Ovary (tissue), 9 donors: Measurements from ENCODE around the gene KLK1. TPM values are rescaled to one million over a fixed set of nuclear protein-coding genes. Genes with fewer than 3 reads are reported as not detected.

ENCODE experiments used
- DNase-seq, 5 donors: peaks; one replicate each; pipeline ENCODE4 v3.0.0-alpha.2; 2019 to 2020
- H3K27ac ChIP-seq, 2 donors: fragments of 200-600 bp; one replicate each; pipeline versions ENCODE4 v1.5.1 to v1.8.0; 2019 to 2022
- H3K27me3 ChIP-seq: fragments of 200-600 bp; one replicate; pipeline ENCODE4 v1.8.0; 2022
- H3K36me3 ChIP-seq: fragments of 200-600 bp; sonication (generic); one replicate; pipeline ENCODE4 v1.5.1; 2019
- H3K4me1 ChIP-seq: one replicate; pipeline ENCODE4 v1.8.1; 2013; ENCODE audit warnings: mild to moderate bottlenecking, moderate library complexity; ENCODE audit not compliant: insufficient read depth
- H3K4me3 ChIP-seq: fragments of 200-600 bp; sonication (generic); one replicate; pipeline ENCODE4 v1.5.1; 2017
- H3K9me3 ChIP-seq, 2 donors: fragments of 200-600 bp in 1 of 2; sonication (generic) in 1 of 2; one replicate each; pipeline versions ENCODE4 v1.5.1 to v1.8.1; 2013 to 2019; ENCODE audit warnings: mild to moderate bottlenecking in 1 of 2, moderate library complexity in 1 of 2
- EP300 ChIP-seq: sonication (generic); formaldehyde crosslinking; IDR thresholded peaks from one replicate; pipeline ENCODE4 v1.6.1; 2017; ENCODE audit warnings: antibody characterized with exemption
- POLR2A ChIP-seq: fragments of 450-650 bp; IDR thresholded peaks from one replicate; pipeline ENCODE4 v1.6.1; 2017; ENCODE audit warnings: antibody characterized with exemption, mild to moderate bottlenecking, moderate library complexity
- WGBS, 3 donors: extraction: QIAGEN DNeasy Blood & Tissue Kit in 1 of 3; methylation state at CpG; one replicate each; pipeline versions ENCODE4 v1.1.5 to v1.1.7; 2013 to 2017; 5-methylcytosine and 5-hydroxymethylcytosine counted together
- intact Hi-C, 4 donors: fragments of 100-400 bp; cut with DNase I; formaldehyde crosslinking; loops; one replicate each; pipeline versions ENCODE4 v1.11.0 to v1.15.1; 2022 to 2023
- polyA plus RNA-seq, 2 donors: library from polyadenylated mRNA; stranded (reverse); fragments of 200-250 nt in 1 of 2; fragments of 350-450 nt in 1 of 2; fragmentation: Illumina TruSeq in 1 of 2; extraction: RNeasy Lipid Tissue Mini Kit (QIAGEN cat#74804) in 1 of 2; gene quantifications; one replicate each; pipeline ENCODE4 v1.2.3, GENCODE V29; 2013 to 2014
- total RNA-seq, 7 donors: library from RNA; depleted of rRNA in 2 of 7; stranded (reverse); fragments of >200 nt in 2 of 7; fragmentation: NEBNext Ultra II Directional in 3 of 7; extraction: Animal tissue kit (Norgen Biotek cat#: 25700) in 3 of 7; gene quantifications; one replicate each; pipeline versions ENCODE4 v1.1.0 to v1.2.4, GENCODE V29; 2016 to 2023
- TF ChIP-seq, protein P1 (sequence below), 3 donors: fragments of 450-650 bp in 2 of 3; fragments of 200-600 bp in 1 of 3; IDR thresholded peaks; one replicate each; pipeline versions ENCODE4 v1.5.1 to v1.8.0; 2016 to 2022; ENCODE audit warnings: antibody characterized with exemption in 3 of 3, mild to moderate bottlenecking in 1 of 3
- donor health status: DM: no; HTN: no; CAD: no; lungs with moderate emphysema.
- donor health status: DM: no; HTN: no; CAD: no.
- donor health status: Bipolar disorder and iron deficiency.
- donor health status: DM: yes; HTN: yes; CAD: no.
- donor health status: DM: no; HTN: no; CAD: no.
- donor health status: DM: yes; HTN: yes; CAD: no.

The KLK1 gene
- total and polyA plus RNA-seq, 9 donors, result 0.23 to 1.2 (median 0.57) TPM; not detected in 1

DNA sequence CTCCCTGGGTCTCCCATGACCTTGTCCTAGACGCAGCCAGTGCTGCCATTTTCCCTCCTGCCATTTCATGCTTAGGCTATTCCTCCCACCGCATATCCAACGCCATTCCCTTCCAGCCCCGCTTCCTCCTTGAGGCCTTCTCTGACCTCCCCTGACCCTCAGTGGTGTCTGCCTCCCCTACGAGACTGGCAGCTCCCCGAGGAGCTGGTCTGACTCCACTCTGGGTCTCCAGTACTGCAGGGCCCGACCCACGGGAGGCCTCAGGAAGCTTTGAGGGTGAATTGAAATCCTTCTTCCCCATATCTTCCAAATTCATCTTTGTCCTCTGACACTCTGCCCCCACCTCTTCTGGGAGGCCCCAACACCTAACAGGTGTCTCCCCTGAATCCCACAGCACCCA is 9.1 kb upstream of the KLK1 start:
- Histone ChIP-seq H3K27me3 (no peaks in the 10 kb centered on the region), H3K4me3 (no peak overlapping the region), H3K27ac (no peak overlapping the region), H3K36me3 (no peaks in the 10 kb centered on the region), H3K9me3 (no peaks in the 10 kb centered on the region), H3K4me1 (no peaks in the 10 kb centered on the region)
- intact Hi-C loops, result no loop called here
- no peak for DNase-seq
- TF ChIP-seq EP300 (no peak), POLR2A (no peak)
- TF ChIP-seq, protein P1, sequence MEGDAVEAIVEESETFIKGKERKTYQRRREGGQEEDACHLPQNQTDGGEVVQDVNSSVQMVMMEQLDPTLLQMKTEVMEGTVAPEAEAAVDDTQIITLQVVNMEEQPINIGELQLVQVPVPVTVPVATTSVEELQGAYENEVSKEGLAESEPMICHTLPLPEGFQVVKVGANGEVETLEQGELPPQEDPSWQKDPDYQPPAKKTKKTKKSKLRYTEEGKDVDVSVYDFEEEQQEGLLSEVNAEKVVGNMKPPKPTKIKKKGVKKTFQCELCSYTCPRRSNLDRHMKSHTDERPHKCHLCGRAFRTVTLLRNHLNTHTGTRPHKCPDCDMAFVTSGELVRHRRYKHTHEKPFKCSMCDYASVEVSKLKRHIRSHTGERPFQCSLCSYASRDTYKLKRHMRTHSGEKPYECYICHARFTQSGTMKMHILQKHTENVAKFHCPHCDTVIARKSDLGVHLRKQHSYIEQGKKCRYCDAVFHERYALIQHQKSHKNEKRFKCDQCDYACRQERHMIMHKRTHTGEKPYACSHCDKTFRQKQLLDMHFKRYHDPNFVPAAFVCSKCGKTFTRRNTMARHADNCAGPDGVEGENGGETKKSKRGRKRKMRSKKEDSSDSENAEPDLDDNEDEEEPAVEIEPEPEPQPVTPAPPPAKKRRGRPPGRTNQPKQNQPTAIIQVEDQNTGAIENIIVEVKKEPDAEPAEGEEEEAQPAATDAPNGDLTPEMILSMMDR (IDR thresholded peaks at IDR 0.05), result no peak
- WGBS, 3 donors, result 79 to 86% (median 85%) methylated on average over 8 of the region's 8 CpGs

DNA sequence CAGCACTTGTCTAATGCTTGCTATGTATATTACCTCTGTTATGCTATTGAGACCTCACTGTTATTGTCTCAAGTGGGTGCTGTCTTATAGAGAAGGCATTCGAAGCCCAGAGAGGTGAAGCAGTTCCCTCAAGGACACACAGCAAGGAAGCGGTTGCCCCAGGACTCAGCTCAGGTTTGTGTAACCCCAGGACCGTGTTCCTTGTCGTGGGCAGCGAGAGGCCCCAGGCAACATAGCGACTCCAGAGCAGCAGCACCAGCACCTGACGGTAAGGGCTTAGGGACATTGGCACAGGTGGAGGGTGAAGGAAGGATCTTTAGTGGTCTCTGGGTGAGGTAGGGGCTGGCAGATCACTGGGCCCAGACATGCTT is 7.4 kb upstream of the KLK1 start:
- H3K4me1 ChIP-seq, result no peaks in the 10 kb centered on the region
- H3K27ac ChIP-seq, result no peak overlapping the region
- no peaks in the 10 kb centered on the region for H3K36me3 ChIP-seq
- intact Hi-C loops, result no loop called here
- 71 to 77% (median 74%) methylated on average over 7 of the region's 7 CpGs for WGBS, 3 donors
- DNase-seq, result no peak
- no peaks in the 10 kb centered on the region for H3K9me3 ChIP-seq
- TF ChIP-seq, protein P1 (IDR thresholded peaks at IDR 0.05), result no peak
- TF ChIP-seq EP300, result no peak
- no peak for TF ChIP-seq POLR2A
- H3K4me3 ChIP-seq, result no peak overlapping the region
- H3K27me3 ChIP-seq, result no peaks in the 10 kb centered on the region

DNA sequence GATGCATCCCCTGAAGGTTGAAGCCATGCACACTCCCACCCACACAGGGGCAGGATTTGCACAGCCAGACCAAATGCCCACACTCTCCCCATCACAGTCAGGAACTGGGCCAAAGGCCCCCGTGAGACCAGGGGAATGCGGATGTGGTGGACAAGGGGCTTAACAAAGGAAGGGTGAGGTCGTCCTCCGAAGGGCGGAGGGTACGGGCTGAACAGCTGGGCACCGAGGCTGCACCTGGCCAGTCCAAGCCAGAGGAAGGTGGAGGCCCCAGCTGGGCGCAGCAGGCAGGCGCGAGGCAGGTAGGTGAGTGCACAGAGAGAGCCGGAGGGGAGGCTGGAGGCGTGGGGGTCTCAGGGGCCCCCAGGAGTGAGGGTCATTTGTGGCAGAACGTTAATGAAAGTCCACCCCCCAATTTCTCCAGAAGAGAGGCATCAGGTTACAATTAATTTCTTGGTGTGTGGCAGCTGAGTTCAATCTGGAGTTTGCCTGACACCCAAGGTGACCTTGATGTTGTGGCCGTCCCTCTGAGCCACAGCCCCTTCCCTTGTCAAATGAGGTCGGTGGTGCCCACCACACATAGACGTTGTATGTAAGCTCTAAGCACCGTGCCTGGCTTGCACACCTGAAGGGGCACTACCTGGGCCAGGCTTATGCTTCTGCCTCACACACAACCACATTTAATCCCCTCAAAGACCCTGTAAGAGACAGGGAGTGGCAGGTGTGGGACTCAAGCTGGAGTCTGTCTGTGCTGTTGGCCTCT is 6.9 kb upstream of the KLK1 start:
- Histone ChIP-seq H3K27ac (no peak overlapping the region), H3K36me3 (no peaks in the 10 kb centered on the region), H3K4me1 (no peaks in the 10 kb centered on the region), H3K9me3 (no peaks in the 10 kb centered on the region), H3K4me3 (no peak overlapping the region), H3K27me3 (no peaks in the 10 kb centered on the region)
- TF ChIP-seq, protein P1 (IDR thresholded peaks at IDR 0.05), result no peak
- TF ChIP-seq POLR2A (no peak), EP300 (no peak)
- 22 to 32% (median 23%) methylated on average over 17 of the region's 17 CpGs for WGBS, 3 donors
- DNase-seq, result no peak
- intact Hi-C loops, result no loop called here

DNA sequence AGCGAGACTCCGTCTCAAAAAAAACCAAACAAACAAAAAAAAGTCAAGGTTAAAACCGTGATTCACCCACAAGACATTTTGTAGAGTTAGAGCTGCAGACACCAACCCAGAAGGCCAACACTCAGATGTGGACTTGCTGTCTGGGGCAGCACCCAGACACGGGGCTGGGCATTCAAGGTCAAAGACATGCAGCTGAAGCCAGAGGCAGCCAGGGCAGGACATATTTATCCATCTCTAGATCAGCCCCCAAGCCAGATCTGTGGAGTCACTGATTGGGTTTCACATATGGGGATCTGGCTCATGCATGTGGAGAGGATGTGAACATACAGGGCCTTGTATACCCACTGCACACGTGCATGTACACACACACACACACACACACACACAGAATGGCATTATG is 6.2 kb upstream of the KLK1 start:
- TF ChIP-seq EP300, result no peak
- TF ChIP-seq POLR2A, result no peak
- no peaks in the 10 kb centered on the region for H3K36me3 ChIP-seq
- 15 to 38% (median 16%) methylated on average over 5 of the region's 5 CpGs for WGBS, 3 donors
- H3K9me3 ChIP-seq, result no peaks in the 10 kb centered on the region
- no peaks in the 10 kb centered on the region for H3K27me3 ChIP-seq
- H3K27ac ChIP-seq, result no peak overlapping the region
- DNase-seq, result no peak
- H3K4me1 ChIP-seq, result no peaks in the 10 kb centered on the region
- intact Hi-C loops, result no loop called here
- H3K4me3 ChIP-seq, result no peak overlapping the region

DNA sequence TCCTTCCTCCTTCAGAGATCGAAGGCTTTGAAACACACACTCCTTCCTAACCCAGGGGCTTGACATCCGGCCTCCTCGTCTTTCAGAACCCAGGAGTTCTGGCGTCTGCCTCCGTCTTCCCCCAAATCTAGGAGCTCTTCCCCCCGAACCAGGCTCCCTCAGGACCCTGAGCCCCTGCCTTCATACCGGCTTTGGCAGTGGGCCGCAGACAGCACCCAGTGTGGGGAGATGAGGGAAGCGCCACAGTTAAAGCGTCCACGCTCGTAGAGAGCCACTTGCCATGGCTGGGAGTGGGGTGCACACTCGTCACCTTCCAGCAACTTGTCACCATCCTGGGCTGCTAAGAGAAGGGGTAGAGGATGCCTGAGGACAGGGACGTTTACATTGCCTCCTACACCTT is 3.9 kb upstream of the KLK1 start:
- Histone ChIP-seq H3K36me3 (no peaks in the 10 kb centered on the region), H3K27me3 (no peaks in the 10 kb centered on the region), H3K9me3 (no peaks in the 10 kb centered on the region), H3K4me3 (no peak overlapping the region), H3K27ac (no peak overlapping the region), H3K4me1 (no peaks in the 10 kb centered on the region)
- intact Hi-C loops, result no loop called here
- WGBS, 3 donors, result 75 to 82% (median 81%) methylated on average over 14 of the region's 14 CpGs
- no peak for TF ChIP-seq POLR2A
- no peak for TF ChIP-seq EP300
- TF ChIP-seq, protein P1 (IDR thresholded peaks at IDR 0.05), result no peak
- no peak for DNase-seq
